Kidney capillary endothelial cell (primary cell): Measurements from ENCODE around the gene STARD7.
"Not testable (repeated sequence)": the region's sequence is repeated elsewhere in the genome, so short reads cannot be mapped to it uniquely, and the experiment has no call there.

Experiments used
- DNase-seq: peaks from one replicate; pipeline ENCODE4 v3.0.0-alpha.2; 2018; ENCODE audit warnings: low spot score

The STARD7 gene

DNA sequence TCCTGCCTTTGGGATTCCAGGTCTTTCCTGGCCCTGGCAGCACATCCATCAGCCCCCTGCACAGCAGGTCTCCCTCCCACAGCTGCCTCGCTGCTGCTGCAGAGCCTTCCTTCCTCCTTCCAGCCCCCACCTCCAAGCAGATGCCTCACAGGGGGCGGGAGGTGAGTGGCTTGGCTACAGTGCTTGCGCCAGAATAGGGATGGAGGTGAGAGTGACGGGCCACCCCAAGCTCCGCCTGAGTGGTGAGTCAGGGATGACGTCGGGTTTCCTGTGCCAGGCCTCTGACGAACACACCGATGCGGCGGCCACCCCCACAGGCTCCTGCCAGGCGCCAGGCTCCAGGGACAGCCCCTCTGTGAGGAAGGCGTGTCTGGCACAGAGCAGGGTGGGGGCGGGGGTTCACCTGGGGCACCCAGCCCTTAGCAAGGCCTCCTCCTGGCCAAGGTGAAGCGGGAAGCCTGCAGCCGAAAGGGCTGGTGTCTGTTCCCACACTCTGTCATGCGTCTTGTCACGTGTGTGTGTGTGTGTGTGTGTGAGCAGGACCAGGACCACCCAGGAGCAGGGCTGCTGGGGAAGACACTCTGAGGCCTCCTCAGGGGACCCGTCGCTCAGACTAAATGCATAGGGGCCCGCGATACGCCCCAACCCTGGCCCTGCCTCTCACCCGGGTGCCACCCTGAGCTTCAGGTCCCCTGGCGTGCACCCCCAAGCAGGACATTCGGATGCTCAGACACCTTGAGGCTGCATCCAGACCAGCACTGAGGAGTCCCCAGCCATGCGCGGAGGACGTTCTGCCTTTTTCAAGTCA, 60.0 kb downstream of the STARD7 start:
- DNase-seq = peak; percentile 87

DNA sequence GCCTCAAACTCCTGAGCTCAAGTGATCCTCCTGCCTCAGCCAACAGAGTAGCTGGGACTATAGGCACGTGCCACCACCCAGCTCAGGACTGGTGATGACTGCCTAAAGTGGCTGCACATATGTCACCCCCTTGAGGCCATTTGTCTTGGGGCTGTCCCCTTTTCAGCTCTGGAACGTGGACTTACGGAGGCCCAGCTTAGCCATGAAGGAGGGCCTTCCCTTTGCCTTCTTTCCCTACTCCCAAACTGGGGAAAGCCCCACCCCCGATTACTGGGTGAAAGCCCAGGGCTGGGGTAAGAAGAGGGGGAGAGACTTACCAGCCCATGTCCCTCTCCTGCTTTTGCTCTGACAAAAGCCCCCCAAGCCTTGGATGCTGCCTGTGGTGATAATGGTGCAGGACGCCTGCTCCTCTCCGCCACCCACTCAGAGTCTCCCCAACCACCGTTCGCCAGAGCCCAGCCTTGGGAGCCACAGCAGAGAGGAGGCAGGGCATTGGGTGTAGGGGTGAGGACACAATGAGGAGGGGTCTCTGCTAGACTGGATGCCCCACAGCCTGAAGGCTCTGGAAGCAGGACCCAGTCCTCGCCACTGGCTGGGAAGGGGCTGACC, 60.9 kb downstream of the STARD7 start:
- no peak for DNase-seq

DNA sequence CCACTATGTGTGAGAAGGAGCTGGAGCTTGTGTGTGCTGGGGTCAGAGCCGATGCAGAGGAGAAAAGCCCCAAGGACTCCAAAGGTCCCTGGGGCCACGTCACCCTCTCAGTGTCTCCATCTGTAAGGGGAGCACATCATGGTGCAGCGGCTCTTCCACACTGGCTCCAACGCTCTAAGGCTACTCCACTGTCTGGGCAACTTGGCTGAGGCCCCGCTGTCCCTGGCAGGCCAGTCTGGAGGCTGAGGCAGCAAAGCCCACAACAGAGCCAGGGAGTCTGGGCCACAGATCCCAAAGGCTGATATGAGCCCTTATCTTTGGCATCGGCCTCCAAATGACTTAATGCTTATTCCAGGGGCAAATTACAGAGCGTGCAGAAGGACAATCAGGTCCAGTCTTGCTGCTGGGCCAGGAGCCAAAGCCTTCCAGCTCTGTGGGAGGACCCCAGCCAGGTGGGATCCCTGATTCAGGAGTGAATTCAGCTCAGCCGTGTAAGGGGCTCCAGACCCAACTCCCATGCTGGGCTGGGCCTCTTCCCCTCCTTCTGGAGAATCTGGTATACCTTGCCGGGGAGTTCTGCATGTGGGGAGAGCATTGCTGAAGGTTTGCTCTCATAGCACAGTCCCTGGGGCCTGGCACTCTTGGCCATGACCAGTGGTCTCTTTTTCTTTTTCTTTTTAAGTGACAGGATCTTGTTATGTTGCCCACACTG, 61.6 kb downstream of the STARD7 start:
- DNase-seq = no peak

DNA sequence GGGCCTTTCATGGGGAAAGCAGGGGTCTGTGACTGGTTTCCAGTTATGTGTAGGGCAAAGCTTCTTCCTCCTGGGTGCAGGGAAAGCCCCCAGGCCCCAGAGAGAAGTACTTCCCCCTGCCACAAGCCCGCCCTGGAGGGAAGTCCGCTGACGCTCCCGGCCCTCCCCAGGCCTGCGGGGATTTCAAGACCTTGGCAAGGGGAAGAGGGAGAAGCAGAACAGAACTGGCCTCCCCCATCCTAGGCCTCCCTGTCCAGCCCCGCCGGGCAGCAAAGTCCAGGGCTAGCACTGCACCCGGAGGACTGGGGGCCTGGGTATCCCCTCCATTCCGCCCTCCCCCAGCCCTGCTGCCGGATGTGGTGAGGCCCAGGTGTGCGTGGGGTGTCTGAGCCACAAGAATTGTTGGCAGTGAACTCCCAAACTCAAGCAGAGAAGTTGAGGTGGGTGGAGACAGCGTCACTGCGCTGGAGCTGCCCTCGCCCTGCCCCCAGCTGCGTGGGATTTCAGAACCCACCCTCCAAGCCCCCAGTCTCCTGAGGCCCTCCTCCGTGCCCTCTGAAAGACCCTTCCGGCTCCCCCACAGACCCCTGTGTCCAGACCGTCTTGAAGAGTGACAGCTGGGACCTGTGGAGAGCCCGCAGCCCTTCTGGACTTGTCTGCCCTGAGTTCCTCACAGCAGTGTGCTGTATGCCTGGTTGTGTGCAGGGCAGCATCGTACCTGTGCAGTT, 62.3 kb downstream of the STARD7 start:
- no peak for DNase-seq

DNA sequence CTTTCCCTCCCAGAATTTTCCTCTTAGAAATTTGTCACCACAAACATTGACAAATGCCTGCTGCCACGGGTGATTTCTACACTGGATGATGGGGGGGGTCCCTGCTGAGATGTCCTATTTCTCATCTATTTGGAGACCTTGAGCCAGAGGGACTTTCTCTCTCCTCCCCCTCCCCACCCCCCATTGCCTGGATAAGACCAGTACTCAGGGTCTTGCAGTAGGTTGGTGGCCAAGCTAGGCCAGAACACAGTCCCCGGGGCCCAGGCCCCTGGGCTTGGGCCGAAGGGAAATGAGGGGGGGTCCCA, 62.8 kb downstream of the STARD7 start:
- DNase-seq = no peak

DNA sequence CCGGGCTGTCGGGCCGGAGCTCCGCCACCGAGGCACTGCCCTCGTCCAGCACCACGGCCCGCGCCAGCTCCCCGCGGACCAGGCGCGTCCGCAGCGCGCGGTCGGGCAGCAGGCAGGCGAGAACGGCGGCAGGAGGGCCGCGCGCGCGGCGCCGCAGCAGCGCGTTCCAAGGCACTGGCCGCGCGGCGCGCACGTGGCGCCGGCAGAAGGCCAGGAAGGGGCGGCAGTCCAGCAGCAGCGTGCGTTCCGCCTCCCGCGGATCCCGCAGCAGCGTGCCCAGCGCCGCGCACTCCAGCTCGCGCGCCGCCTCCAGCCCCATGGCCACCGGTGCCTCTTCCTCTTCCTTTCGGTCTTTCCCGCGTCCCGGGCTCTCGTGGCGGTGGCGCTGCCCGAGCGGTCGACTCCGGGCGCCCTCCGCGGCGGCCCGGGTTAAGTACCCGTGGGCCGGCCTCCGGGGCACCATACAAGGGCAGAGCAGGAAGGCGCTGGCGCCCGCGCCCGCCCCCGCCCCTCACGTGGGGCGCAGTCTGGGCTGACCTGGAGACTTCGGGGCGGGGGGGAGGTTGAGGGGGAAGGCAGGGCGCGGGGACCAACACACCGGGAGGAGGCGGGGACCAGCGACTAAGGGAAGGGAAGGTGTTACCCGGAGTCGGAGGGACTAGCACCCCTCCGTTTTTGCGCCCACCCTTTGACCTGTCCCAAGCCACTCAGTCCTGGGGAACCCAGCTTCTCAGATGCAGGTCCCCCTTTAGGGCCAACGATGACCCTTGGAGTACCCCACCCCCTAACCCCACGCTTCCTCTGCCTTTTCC, 63.4 kb downstream of the STARD7 start, which contains the start of gene DUSP2:
DUSP2 (minus strand) TSS at position 405 of the 812 bp plus-strand sequence; CDS start at position 319, 86 bp downstream.
- DNase-seq = peak; percentile 40

DNA sequence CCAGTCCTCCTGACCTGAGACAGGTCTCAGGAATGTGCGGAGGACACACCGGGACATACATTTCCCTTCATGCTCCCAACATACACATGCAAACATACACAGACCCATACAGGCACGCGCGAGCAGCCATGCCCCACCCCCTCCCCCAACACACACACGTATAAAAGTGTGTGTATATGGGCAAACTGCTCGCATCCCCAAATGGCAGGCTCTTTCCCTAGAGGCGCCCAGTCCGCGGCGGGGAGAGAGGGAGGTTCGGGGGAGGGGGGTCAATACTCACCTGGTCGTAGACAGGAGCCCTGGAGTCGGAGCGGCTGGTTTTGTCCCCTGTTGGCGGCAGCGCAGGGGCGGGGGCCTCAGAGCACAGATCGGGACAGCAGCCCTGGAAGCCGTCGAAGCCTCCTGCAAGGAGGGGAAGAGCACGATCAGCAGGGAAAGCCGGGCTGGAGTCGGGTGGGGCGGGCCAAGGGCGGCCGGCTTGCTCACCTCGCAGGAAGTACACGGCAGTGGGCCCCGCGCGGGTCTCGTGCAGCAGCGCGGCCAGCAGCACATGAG, 64.1 kb downstream of the STARD7 start:
- no peak for DNase-seq

DNA sequence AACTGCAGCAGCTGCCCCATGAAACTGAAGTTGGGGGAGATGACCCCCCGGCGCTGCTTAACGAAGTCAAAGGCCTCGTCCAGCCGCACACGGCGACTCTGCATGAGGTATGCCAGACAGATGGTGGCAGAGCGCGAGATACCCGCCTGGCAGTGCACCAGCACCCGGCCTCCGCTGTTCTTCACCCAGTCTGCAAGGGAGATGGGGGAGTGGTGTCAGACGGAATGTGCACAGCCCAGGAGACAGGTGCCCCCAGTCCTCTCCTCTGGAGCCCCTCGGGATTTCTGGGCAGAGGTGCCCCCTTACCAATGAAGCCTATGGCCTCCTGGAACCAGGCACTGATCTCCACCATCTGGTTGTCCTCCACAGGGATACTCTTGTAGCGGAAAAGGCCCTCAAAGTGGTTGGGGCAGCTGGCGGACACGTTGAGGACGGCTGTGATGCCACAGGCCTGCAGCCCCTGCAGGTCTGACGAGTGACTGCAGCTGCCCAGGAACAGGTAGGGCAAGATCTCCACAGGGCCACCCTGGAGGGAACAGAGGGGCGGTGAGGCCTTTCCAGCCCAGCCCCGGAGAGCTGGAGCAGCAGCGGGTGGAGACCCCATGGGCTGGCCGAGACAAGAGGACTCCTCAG, 64.7 kb downstream of the STARD7 start:
- DNase-seq = no peak

DNA sequence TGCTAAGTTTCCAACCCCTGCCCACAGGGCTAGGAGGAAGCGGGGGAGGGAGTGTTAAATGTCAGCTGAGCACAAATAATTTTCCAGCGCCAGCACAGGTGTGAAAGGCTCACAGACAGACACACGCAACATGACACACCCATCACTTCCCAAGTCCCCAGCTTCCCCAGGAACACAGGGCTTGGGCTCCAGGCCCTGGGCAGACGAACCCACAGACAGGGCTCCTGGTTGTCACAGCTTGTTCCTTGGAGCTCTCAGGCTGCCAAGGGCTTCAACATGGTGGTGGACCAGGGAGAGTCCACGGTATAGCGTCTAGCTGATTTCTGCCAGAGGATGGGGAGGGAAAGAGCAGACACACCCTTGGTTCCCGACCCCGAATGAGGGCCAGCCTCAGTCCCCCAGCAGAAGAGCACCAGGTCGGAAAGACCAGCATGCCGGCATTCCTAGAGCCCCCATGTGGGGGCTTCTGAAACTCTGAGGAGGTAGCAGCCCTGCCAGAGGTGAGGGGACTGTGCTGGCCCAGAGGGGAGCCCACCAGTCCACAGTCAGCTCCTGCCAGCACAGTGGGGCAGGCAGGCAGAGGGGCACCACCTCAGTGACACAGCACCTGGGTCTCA, 65.3 kb downstream of the STARD7 start:
- no peak for DNase-seq

DNA sequence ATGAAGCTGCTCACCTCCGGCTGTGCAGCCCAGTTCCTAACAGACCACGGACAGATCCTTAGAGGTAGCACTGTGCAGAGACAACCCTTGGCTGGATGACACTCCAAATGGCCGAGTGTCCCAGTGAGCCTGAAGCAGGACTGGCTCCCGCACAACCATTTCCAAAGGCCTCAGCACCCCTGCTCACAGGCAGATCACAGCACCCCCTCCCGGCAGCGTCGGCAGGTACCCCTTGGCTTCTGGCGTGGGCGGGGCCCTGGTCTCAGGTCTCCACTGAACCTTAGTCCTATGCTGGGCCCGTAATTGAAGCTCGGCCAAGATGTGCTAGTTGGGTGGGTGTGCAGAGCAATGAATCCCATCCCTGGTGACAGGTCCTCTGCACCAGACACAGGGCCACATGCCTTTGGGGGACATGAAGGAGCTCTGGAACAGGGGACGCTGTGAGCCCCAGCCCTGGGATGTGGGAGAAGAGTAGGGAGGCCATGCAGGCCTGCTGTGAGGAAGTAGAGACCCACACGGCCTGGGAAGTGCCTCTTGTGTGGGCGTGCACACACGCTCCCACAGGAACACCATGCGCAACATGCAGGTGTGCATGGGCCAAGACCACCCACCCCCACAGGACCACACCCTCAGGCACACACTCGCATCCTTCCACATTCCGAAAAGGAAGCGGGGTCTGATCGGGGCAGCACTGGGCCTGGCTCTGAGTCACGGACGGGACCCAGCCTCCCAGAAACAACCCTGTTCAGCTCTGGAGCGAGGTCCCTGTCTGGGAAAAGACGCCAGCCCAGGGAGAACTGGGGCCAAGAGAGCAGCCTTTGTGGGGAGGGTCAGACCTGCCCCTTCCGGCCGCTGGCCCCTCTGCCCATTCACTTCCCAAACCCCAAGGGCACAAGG, 66.2 kb downstream of the STARD7 start:
- DNase-seq = no peak

DNA sequence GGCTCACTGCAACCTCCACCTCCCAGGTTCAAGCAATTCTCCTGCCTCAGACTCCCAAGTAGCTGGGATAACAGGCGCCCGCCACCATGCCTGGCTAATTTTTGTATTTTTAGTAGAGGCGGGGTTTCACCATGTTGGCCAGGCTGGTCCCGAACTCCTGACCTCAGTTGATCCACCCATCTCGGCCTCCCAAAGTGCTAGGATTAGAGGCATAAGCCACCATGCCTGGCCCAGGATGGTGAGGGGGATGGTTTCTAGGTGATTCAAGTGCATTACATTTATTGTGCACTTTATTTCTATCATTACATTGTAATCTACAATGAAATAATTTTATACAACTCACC, 67.0 kb downstream of the STARD7 start:
- DNase-seq = not testable (repeated sequence)

DNA sequence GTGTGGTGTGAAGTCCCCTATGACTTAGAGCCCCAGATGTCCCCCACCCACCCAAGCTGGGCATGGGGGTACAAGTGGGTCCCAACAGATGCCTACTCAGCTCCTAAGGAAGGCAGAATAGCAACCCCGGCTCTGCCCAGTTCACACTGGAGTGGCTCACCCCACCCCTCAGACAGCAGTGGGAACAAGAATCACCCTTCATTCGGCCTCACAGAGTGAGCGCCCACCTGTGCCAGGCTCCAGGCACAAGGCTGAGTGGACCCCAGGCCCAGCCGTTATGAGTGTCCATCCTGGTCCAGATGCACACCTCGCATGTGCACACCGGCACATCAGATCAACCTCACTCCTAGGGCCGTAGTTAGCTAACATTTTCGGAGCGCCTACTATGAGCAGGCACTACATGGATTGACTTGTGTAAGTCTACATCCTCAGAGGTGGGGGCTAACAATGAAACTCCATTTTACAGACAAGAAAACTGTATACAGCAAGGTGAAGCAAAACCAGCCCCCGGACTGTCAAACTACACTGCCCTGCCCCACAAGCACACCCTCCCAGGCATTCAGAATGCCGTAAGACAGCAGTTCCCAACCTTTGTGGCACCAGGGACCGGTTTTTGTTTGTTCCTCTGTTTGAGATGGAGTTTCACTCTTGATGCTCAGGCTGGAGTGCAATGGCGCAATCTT, 67.5 kb downstream of the STARD7 start:
- DNase-seq = no peak

DNA sequence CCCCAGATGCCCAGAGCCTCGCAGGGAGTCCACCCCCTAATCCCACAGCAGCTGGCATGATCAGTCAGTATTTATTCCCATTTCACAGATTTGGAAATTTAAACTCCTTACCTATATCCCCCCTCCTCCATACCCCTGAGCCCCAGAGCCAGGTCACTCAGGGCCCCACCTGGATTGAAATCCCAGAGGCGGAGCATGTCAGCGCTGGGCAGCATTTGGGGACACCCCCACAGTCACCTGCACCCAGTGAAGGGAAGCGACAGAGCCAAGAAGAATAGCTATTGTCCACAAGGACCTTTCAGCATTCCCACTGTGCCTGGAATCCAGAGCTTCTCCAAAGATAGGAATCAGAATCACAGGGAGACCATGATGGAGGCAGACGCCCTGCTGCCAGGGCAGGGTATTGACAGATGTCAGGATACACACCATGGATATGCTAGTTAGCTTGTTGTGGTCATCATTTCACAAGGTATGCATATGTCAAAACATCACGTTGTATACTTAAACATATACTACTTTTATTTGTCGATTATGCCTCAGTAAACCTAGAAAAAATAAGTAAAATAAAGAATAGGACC, 69.4 kb downstream of the STARD7 start:
- no peak for DNase-seq

DNA sequence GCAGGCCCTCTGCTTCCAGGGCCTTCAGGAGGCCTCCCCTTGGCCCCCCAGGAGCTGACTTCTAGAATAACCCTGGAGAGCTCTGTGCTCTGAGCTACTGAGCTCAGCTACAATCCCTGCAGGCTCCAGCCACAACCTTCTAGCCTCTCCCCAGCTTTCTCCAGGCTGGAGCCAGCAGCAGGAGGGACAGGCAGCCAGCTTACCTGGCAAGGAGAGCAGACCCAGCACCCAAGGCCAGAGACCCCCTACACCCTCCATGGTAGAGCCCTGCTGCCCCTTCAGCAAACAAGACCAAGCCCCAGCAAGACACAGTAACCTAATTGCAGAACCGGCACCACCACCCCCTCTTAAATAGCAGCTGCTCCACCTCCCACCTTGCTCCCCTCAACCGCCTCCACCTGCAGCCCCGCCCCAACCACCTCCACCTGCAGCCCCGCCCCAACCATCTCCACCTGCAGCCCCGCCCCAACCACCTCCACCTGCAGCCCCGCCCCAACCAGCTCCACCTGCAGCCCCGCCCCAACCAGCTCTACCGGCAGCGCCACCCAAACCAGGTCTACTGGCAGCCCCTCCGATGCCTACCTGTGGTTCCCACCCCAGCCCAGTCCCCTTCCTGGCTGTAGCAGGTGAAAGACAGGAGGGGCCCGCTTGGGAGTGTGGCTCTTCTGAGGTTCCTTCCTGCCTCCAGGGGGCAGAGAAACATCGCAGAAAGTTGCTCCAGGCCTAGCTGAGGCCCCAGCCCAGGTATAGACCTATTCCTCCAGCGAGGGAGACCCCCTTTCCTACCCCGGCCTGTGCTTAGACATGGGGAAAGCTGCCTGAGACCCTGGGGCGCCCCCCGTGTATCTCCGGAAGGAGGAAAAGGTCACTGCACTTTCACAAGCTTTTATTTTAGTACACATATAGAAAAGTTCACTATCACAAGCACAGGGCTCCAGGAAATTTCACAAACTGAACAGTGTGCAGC, 70.2 kb downstream of the STARD7 start, which contains the start of gene ASTL:
ASTL (minus strand) TSS at position 324 of the 967 bp plus-strand sequence; CDS start at position 258, 66 bp downstream.
- no peak for DNase-seq

DNA sequence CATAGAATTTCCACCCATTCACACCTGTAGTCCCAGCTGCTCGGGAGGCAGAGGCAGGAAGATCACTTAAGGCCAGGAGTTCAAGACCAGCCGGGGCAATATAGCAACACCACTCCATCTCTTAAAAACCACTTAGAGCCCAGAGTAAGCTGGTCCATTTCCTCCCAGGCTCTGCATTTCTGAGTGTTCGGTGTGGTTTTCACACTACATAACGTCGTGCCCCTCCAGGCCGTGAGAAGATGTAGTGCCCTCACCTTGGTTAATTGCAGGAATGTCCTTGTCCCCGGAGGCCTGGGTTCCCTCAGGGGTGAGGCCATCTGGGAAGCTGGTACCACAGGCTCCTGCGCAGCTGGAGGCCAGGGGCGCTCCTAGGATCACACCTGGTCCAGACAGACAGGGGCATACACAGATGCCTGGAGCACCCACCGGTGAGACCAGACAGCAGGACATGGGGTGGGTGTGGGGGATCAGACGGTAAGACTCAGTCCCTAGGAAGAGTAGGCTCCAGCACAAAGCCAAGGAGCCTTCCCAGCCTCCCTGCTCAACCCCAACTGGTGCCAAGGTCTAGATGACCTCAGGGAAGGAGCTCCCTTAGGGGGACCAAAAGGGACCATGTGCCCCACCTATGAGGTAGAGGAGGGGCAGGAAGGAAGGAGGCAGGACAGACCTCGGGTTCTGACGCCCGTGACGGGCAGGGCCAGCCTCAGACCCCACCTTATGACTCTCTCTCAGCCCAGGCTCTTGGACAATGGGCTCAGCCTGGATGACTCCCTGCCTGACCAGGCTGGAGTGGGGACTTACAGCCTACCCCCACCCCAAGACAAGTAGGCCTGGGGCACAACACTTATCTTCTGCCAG, 71.1 kb downstream of the STARD7 start:
- DNase-seq = no peak

DNA sequence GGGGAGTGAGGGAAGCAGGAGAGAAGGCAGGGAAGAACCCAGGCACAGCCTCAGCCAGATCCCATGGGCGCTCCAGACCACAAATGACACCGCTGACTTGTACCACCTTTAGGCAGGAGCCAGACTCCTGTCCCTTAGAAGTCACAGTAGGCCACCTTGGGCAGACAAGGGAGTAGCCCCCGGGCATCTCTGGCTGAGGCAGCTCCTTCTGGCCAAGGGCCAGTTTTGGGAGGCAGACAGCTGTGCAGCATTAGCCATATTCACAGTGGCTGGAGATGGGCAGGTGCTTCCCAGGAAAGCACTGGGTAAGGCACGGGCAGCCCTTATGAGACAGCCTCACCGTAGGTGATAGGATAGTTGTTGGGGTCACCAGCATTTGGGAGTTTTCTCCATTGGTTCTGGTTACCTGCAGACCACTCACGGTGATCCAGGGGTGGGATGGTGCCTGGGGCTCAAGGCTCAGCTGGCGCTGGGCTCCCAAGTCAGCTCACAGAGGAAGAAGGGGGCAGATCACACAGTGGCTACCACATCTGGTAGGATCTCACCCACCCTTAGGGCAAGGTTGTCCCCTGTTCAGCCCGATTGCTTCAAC, 72.4 kb downstream of the STARD7 start:
- no peak for DNase-seq
